ENCODE data around the gene SCYL2.
"Not testable (repeated sequence)": the region's sequence is repeated elsewhere in the genome, so short reads cannot be mapped to it uniquely, and the experiment has no call there.

DNA sequence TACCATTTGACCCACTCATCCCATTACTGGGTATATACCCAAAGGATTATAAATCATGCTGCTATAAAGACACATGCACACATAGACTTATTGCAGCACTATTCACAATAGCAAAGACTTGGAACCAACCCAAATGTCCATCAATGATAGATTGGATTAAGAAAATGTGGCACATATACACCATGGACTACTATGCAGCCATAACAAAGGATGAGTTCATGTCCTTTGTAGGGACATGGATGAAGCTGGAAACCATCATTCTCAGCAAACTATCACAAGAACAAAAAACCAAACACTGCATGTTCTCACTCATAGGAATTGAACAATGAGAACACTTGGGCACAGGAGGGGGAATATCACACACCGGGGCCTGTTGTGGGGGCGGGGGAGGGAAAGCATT, 75.9 kb downstream of the SCYL2 start:
- TF ChIP-seq CTCF, POLR2A (IDR thresholded peaks at IDR 0.05): not testable (repeated sequence)

Measured in esophagus squamous epithelium (tissue), 4 donors.